Mucosa of stomach (tissue), 1 donor: ENCODE measurements around the gene TMCC1.

Experiments used
- H3K27me3 ChIP-seq: one replicate; pipeline ENCODE4 v1.7.0; 2013; ENCODE audit warnings: mild to moderate bottlenecking, low read length; ENCODE audit not compliant: control insufficient read depth, insufficient read depth
- H3K36me3 ChIP-seq: one replicate; pipeline ENCODE4 v1.7.0; 2013; ENCODE audit warnings: low read length; ENCODE audit not compliant: control insufficient read depth, insufficient read depth
- H3K4me1 ChIP-seq: one replicate; pipeline ENCODE4 v1.7.0; 2013; ENCODE audit warnings: mild to moderate bottlenecking, low read length; ENCODE audit not compliant: control insufficient read depth, insufficient read depth
- H3K4me3 ChIP-seq: one replicate; pipeline ENCODE4 v1.7.0; 2013; ENCODE audit warnings: low read length
- H3K9ac ChIP-seq: one replicate; pipeline ENCODE4 v1.7.0; 2013; ENCODE audit warnings: mild to moderate bottlenecking, low read length, moderate library complexity
- H3K9me3 ChIP-seq: one replicate; pipeline ENCODE4 v1.7.0; 2013; ENCODE audit warnings: mild to moderate bottlenecking, low read length, moderate library complexity; ENCODE audit not compliant: control insufficient read depth
- donor health status: Pancreatic carcinoma.

TMCC1 gene

GRCh38 chr3:129627350-129628168, 266.0 kb downstream of the TMCC1 start:
- peaks cover 50% of the 10 kb centered on the region for H3K4me1 ChIP-seq
- H3K4me3 ChIP-seq = peak overlapping the region; percentile 48
- H3K9me3 ChIP-seq = no peaks in the 10 kb centered on the region
- H3K27me3 ChIP-seq = no peaks in the 10 kb centered on the region
- no peaks in the 10 kb centered on the region for H3K36me3 ChIP-seq
- H3K9ac ChIP-seq = peak overlapping the region; percentile 93

- H3K4me1 ChIP-seq = peaks cover 54% of the 10 kb centered on the region
- peak overlapping the region; percentile 48 for H3K4me3 ChIP-seq
- no peaks in the 10 kb centered on the region for H3K36me3 ChIP-seq
- H3K27me3 ChIP-seq = no peaks in the 10 kb centered on the region
- peak overlapping the region; percentile 93 for H3K9ac ChIP-seq
- H3K9me3 ChIP-seq = no peaks in the 10 kb centered on the region
Measured at GRCh38 chr3:129626744-129627349, 266.7 kb downstream of the TMCC1 start.

- H3K9me3 ChIP-seq = no peaks in the 10 kb centered on the region
- no peak overlapping the region for H3K4me3 ChIP-seq
- peaks cover 54% of the 10 kb centered on the region for H3K4me1 ChIP-seq
- no peaks in the 10 kb centered on the region for H3K36me3 ChIP-seq
- peak overlapping the region; percentile 43 for H3K9ac ChIP-seq
- H3K27me3 ChIP-seq = no peaks in the 10 kb centered on the region
Measured at GRCh38 chr3:129625072-129625874, 268.2 kb downstream of the TMCC1 start.

GRCh38 chr3:129624347-129625071, 269.0 kb downstream of the TMCC1 start:
- Histone ChIP-seq H3K9me3 (no peaks in the 10 kb centered on the region), H3K27me3 (no peaks in the 10 kb centered on the region), H3K4me1 (peaks cover 54% of the 10 kb centered on the region), H3K36me3 (no peaks in the 10 kb centered on the region), H3K4me3 (no peak overlapping the region), H3K9ac (peak overlapping the region; percentile 43)

GRCh38 chr3:129623447-129624118, 269.9 kb downstream of the TMCC1 start:
- no peaks in the 10 kb centered on the region for H3K9me3 ChIP-seq
- peaks cover 54% of the 10 kb centered on the region for H3K4me1 ChIP-seq
- peak overlapping the region; percentile 47 for H3K9ac ChIP-seq
- H3K4me3 ChIP-seq = no peak overlapping the region
- H3K27me3 ChIP-seq = no peaks in the 10 kb centered on the region
- no peaks in the 10 kb centered on the region for H3K36me3 ChIP-seq

- no peaks in the 10 kb centered on the region for H3K27me3 ChIP-seq
- H3K4me1 ChIP-seq = peaks cover 50% of the 10 kb centered on the region
- peak overlapping the region; percentile 47 for H3K9ac ChIP-seq
Measured at GRCh38 chr3:129622933-129623332, 270.6 kb downstream of the TMCC1 start.

GRCh38 chr3:129622226-129622874, 271.2 kb downstream of the TMCC1 start:
- no peak overlapping the region for H3K4me3 ChIP-seq
- no peaks in the 10 kb centered on the region for H3K27me3 ChIP-seq
- peak overlapping the region; percentile 47 for H3K9ac ChIP-seq
- peaks cover 47% of the 10 kb centered on the region for H3K4me1 ChIP-seq
- no peaks in the 10 kb centered on the region for H3K36me3 ChIP-seq
- H3K9me3 ChIP-seq = no peaks in the 10 kb centered on the region

More at GRCh38 chr3:129622933-129623332, 270.6 kb downstream of the TMCC1 start:
- Histone ChIP-seq H3K36me3 (no peaks in the 10 kb centered on the region), H3K9me3 (no peaks in the 10 kb centered on the region), H3K4me3 (no peak overlapping the region)

GRCh38 chr3:129621626-129622225, 271.8 kb downstream of the TMCC1 start:
- no peaks in the 10 kb centered on the region for H3K9me3 ChIP-seq
- peak overlapping the region; percentile 1 for H3K9ac ChIP-seq
- no peaks in the 10 kb centered on the region for H3K36me3 ChIP-seq
- no peaks in the 10 kb centered on the region for H3K27me3 ChIP-seq
- H3K4me3 ChIP-seq = no peak overlapping the region
- H3K4me1 ChIP-seq = peaks cover 47% of the 10 kb centered on the region

GRCh38 chr3:129620828-129621559, 272.5 kb downstream of the TMCC1 start:
- Histone ChIP-seq H3K27me3 (no peaks in the 10 kb centered on the region), H3K36me3 (no peaks in the 10 kb centered on the region), H3K4me3 (no peak overlapping the region), H3K9me3 (no peaks in the 10 kb centered on the region), H3K4me1 (peaks cover 46% of the 10 kb centered on the region), H3K9ac (no peak overlapping the region)

- no peaks in the 10 kb centered on the region for H3K9me3 ChIP-seq
- H3K4me3 ChIP-seq = no peak overlapping the region
- H3K27me3 ChIP-seq = no peaks in the 10 kb centered on the region
- no peak overlapping the region for H3K9ac ChIP-seq
- no peaks in the 10 kb centered on the region for H3K36me3 ChIP-seq
- H3K4me1 ChIP-seq = peaks cover 46% of the 10 kb centered on the region
Measured at GRCh38 chr3:129619726-129620162, 273.8 kb downstream of the TMCC1 start.
